Left ventricle myocardium inferior (tissue), 1 donor: ENCODE measurements around the gene NCAN. TPM values are rescaled to one million over a fixed set of nuclear protein-coding genes. Genes with fewer than 3 reads are reported as not detected.

Experiments
- DNase-seq: peaks from one replicate; pipeline ENCODE4 v3.0.0-alpha.2; 2020
- H3K27ac ChIP-seq: fragments of 200-600 bp; replicated peaks from 2 replicates; pipeline ENCODE4 v1.8.0; 2021
- H3K27me3 ChIP-seq: fragments of 200-600 bp; 2 replicates; pipeline ENCODE4 v1.8.0; 2021; ENCODE audit warnings: low read depth
- H3K36me3 ChIP-seq: fragments of 200-600 bp; 2 replicates; pipeline ENCODE4 v1.8.0; 2021
- H3K4me1 ChIP-seq: fragments of 200-600 bp; 2 replicates; pipeline ENCODE4 v1.8.0; 2021
- H3K4me3 ChIP-seq: fragments of 200-600 bp; 2 replicates; pipeline ENCODE4 v1.8.0; 2021; ENCODE audit warnings: mild to moderate bottlenecking, moderate library complexity
- H3K9me3 ChIP-seq: fragments of 200-600 bp; replicated peaks from 2 replicates; pipeline ENCODE4 v1.8.0; 2021
- intact Hi-C: fragments of 100-400 bp; cut with micrococcal nuclease; formaldehyde crosslinking; loops from one replicate; pipeline ENCODE4 v1.11.0; 2022
- total RNA-seq: library from RNA; stranded (reverse); fragmentation: NEBNext Ultra II Directional; extraction: Animal tissue kit (Norgen Biotek cat#: 25700); gene quantifications from one replicate; pipeline ENCODE4 v1.2.1, GENCODE V29; 2021
- TF ChIP-seq, protein P1 (sequence below): fragments of 200-600 bp; IDR thresholded peaks from 2 replicates; pipeline ENCODE4 v1.8.0; 2021; ENCODE audit warnings: antibody characterized with exemption, mild to moderate bottlenecking, borderline replicate concordance
- donor health status: DM: no; HTN: yes; CAD: no; lungs with severe emphysema.

Gene NCAN
- total RNA-seq, 1 donor from 2014 or later = not detected

DNA sequence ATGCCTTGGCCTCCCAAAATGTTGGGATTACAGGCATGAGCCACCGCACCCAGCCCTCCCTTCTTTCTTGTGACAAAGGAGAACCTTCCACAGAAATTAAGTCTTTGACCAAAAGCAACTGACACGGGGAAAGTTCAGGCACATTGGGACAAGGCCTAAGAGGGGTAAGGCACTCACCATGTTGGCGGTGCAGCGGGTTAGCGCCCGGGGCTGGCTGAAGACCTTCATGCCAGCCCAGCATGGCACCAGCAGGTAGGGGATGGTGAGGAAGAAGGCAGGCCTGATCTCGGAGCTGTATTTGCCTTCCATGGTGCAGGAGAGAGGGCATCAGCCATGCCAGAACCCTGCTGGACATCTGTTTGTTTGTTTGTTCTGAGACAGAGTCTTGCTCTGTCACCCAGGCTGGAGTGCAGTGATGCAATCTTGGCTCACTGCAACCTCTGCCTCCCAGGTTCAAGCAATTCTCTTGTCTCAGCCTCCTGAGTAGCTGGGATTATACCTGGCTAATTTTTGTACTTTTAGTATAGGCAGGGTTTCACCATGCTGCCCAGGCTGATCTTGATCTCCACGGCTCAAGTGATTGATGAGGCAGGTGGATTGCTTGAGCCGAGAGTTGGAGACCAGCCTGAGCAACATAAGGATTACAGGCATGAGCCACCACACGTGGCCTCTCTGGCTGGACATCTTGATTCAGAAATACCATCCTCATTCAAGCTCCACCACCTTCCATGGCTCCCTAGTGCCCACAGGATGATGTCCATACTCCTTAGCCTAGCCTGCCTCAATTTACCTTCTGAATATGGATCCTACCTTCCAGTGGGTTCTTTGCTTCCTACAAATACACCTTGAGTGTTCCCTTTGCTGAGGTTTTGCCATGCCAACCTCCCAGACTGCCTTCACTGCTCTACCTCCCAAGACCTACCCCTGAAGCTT is 57.0 kb downstream of the NCAN start:
- Histone ChIP-seq H3K9me3 (no peaks in the 10 kb centered on the region), H3K27ac (no peak overlapping the region), H3K4me3 (no peak overlapping the region), H3K27me3 (peaks cover 26% of the 10 kb centered on the region), H3K36me3 (no peaks in the 10 kb centered on the region), H3K4me1 (peaks cover 7% of the 10 kb centered on the region)
- TF ChIP-seq, protein P1, sequence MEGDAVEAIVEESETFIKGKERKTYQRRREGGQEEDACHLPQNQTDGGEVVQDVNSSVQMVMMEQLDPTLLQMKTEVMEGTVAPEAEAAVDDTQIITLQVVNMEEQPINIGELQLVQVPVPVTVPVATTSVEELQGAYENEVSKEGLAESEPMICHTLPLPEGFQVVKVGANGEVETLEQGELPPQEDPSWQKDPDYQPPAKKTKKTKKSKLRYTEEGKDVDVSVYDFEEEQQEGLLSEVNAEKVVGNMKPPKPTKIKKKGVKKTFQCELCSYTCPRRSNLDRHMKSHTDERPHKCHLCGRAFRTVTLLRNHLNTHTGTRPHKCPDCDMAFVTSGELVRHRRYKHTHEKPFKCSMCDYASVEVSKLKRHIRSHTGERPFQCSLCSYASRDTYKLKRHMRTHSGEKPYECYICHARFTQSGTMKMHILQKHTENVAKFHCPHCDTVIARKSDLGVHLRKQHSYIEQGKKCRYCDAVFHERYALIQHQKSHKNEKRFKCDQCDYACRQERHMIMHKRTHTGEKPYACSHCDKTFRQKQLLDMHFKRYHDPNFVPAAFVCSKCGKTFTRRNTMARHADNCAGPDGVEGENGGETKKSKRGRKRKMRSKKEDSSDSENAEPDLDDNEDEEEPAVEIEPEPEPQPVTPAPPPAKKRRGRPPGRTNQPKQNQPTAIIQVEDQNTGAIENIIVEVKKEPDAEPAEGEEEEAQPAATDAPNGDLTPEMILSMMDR = no peak
- no peak for DNase-seq
- intact Hi-C loops = no loop called here

DNA sequence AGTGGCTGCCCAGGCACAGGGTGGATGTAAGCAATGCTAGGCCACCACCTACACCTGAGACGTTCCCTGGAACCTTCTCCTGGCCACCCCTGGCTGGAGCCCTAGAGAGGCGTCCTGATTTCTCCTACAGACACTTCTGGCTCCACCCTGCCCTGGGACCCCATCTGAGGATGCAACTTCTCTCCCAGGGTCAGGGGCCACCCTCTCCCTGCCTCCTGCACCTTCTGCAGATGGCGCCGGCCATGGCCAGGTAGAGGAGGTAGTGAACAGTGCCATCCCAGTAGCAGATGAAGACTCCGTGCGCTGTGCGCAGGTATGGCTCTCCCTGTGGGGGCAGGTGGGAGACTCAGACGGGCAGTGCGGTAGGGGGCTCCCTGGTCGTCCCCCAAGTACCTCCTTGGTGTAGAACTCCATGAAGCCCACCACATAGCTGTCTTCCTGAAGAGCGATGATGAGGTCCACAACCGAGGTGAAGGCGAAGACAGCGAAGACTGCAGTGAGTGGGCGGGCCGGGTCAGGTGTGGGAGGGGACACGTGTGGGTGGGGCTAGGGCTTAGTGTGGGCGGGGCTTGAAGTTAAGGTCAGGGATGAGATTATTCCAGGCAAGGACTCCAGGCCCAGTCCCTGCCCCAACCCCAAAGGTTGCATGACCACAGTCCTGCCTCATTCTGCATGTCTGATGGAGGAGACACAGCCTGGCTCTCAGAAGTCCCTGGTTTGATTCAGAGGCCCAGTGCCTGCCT is 58.4 kb downstream of the NCAN start:
- intact Hi-C loops = no loop called here
- peaks cover 7% of the 10 kb centered on the region for H3K4me1 ChIP-seq
- no peak for DNase-seq
- H3K9me3 ChIP-seq = no peaks in the 10 kb centered on the region
- no peak overlapping the region for H3K4me3 ChIP-seq
- peaks cover under 1% of the 10 kb centered on the region for H3K36me3 ChIP-seq
- TF ChIP-seq, protein P1 = no peak
- no peak overlapping the region for H3K27ac ChIP-seq
- H3K27me3 ChIP-seq = peaks cover 17% of the 10 kb centered on the region

GRCh38 chr19:19270749-19271571 is 59.2 kb downstream of the NCAN start:
- Histone ChIP-seq H3K27ac (no peak overlapping the region), H3K36me3 (peaks cover 9% of the 10 kb centered on the region), H3K9me3 (no peaks in the 10 kb centered on the region), H3K4me3 (no peak overlapping the region), H3K4me1 (peaks cover 7% of the 10 kb centered on the region), H3K27me3 (peaks cover 17% of the 10 kb centered on the region)
- DNase-seq = no peak
- intact Hi-C loops = no loop called here
- TF ChIP-seq, protein P1 = no peak

DNA sequence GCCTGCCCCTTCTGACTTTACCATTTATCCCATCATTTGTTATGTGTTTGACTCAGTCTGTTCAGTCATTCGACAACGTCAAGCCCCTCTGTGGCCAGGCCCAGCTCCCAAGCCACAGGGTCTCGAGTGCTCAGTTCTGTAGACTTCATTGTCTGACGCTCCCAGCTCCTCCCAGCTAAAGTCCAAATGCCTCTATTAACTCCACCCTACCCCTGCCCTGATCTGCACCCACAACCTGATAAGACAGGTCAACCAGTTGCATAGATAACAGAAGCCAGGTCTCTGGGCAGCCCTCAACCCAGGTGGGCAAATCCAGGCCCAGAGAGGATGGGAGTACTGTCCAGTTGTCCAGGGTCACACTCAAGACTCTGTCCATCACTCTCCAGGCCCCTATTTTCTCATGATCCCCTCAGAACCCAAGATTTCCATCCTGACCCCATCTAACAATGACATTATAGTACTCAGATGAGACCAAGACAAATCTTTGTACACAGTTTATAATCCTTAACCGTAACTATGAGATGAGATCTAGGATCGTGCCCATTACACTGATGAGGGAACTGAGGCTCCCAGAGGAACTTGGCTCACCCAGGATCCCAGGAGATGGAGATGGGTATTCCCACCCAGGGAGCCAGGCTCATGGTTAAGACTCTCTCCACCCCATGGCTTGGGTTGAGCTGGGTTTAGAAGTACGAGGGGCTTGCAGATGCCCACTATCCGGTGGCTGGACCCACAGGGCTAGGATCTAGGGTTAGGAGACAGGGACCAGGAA is 60.3 kb downstream of the NCAN start:
- Histone ChIP-seq H3K27me3 (peaks cover 17% of the 10 kb centered on the region), H3K4me1 (peaks cover 7% of the 10 kb centered on the region), H3K9me3 (no peaks in the 10 kb centered on the region), H3K36me3 (peaks cover 20% of the 10 kb centered on the region), H3K4me3 (no peak overlapping the region), H3K27ac (no peak overlapping the region)
- intact Hi-C loops = no loop called here
- TF ChIP-seq, protein P1 = no peak
- no peak for DNase-seq
